ENCODE data around the gene SLCO4C1. TPM values are rescaled to one million over a fixed set of nuclear protein-coding genes. Genes with fewer than 3 reads are reported as not detected.

Gene SLCO4C1
- total RNA-seq, 1 donor = 2.5 TPM

DNA sequence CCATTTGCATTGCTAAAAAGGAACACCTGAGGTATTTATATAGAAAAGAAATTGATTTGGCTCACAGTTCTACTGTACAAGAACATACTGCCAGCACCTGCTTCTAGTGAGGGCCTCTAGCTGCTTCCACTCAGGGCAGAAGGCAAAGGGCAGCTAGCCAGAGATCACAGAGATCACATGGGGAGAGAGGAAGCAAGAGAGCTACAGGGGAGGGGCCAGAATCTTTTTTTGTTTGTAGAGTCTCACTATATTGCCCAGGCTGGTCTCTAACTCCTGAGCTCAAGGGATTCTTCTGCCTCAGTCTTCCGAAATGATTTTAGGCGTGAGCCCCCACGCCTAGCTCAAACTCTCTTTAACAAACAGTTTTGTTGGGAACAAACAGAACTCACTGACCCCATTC, 6.1 kb downstream of the SLCO4C1 start:
- Histone ChIP-seq H3K27me3 (ENCODE audit: insufficient read depth, low read length) (no peaks in the 10 kb centered on the region), H3K4me2 (ENCODE audit: insufficient read depth, low read length) (no peak overlapping the region), H3K4me1 (ENCODE audit: insufficient read depth, low read length) (no peaks in the 10 kb centered on the region), H3K79me2 (ENCODE audit: insufficient read depth, low read length) (no peaks in the 10 kb centered on the region), H3K27ac (ENCODE audit: low read depth, low read length) (no peak overlapping the region), H3K4me3 (ENCODE audit: insufficient read depth, low read length) (no peak overlapping the region), H3K9me3 (ENCODE audit: low read depth, low read length) (no peaks in the 10 kb centered on the region), H4K20me1 (ENCODE audit: insufficient read depth, low read length) (no peaks in the 10 kb centered on the region), H2AFZ (ENCODE audit: low read length) (no peak overlapping the region), H3K36me3 (ENCODE audit: insufficient read depth, low read length) (no peaks in the 10 kb centered on the region)
- TF ChIP-seq, protein P1, sequence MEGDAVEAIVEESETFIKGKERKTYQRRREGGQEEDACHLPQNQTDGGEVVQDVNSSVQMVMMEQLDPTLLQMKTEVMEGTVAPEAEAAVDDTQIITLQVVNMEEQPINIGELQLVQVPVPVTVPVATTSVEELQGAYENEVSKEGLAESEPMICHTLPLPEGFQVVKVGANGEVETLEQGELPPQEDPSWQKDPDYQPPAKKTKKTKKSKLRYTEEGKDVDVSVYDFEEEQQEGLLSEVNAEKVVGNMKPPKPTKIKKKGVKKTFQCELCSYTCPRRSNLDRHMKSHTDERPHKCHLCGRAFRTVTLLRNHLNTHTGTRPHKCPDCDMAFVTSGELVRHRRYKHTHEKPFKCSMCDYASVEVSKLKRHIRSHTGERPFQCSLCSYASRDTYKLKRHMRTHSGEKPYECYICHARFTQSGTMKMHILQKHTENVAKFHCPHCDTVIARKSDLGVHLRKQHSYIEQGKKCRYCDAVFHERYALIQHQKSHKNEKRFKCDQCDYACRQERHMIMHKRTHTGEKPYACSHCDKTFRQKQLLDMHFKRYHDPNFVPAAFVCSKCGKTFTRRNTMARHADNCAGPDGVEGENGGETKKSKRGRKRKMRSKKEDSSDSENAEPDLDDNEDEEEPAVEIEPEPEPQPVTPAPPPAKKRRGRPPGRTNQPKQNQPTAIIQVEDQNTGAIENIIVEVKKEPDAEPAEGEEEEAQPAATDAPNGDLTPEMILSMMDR (IDR thresholded peaks at IDR 0.05; ENCODE audit: extremely low read depth, low read depth, low read length) = no peak
- no peak for DNase-seq (ENCODE audit: insufficient read length, low spot score, missing footprints)

DNA sequence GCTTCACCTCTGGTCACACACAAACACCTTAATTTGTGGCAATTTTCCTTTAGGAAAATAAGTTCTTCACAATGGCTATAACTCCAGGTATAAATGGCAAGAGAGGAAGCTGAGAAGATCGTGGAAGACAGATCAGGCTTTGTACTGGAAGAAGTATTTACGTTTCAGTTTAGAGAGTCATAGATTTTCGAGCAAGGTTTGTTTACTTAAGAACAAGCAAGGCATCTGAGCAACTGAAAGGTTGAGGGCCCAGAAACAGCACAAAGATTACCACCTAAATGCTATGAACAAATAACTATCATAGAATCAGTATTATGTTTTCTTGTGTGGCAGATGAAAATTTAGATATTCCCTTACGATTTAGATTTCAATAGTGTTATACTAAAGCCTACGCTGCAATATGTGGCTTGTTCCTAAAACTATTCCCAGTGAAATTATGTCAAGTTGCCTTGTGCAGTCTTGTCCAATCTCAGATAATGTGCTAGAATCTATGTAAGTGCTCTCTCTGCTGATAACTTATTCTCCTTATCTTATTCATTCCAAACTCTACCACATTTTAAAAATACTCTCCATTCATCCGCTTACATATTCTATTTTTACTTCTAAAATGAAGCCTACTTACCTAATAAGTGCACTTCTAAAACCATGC, 6.7 kb downstream of the SLCO4C1 start:
- DNase-seq (ENCODE audit: insufficient read length, low spot score, missing footprints) = no peak
- Histone ChIP-seq H3K4me3 (ENCODE audit: insufficient read depth, low read length) (no peak overlapping the region), H3K27me3 (ENCODE audit: insufficient read depth, low read length) (no peaks in the 10 kb centered on the region), H2AFZ (ENCODE audit: low read length) (no peak overlapping the region), H3K79me2 (ENCODE audit: insufficient read depth, low read length) (no peaks in the 10 kb centered on the region), H3K4me2 (ENCODE audit: insufficient read depth, low read length) (no peak overlapping the region), H3K9me3 (ENCODE audit: low read depth, low read length) (no peaks in the 10 kb centered on the region), H3K27ac (ENCODE audit: low read depth, low read length) (no peak overlapping the region), H3K4me1 (ENCODE audit: insufficient read depth, low read length) (no peaks in the 10 kb centered on the region), H3K36me3 (ENCODE audit: insufficient read depth, low read length) (no peaks in the 10 kb centered on the region), H4K20me1 (ENCODE audit: insufficient read depth, low read length) (no peaks in the 10 kb centered on the region)
- TF ChIP-seq, protein P1 (IDR thresholded peaks at IDR 0.05; ENCODE audit: extremely low read depth, low read depth, low read length) = no peak

DNA sequence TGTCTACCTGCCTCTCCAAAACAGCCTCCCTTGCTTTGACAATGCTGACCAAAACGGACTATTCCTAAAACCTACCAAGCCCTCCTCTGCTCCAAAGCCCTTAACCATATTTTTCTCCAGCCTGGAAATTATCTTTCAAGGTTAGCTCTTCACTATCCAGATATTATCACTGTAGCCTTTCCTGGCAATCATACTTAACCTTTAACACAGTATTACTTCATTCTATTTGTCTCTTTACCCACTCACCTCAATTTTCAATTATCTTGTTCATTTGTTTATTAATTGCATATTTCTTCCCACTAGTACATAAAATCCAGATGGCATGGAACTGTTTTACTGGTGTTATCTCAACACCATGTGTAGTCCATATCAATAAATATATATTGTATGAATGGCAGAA, 7.5 kb downstream of the SLCO4C1 start:
- Histone ChIP-seq H3K9me3 (ENCODE audit: low read depth, low read length) (no peaks in the 10 kb centered on the region), H3K4me1 (ENCODE audit: insufficient read depth, low read length) (no peaks in the 10 kb centered on the region), H3K36me3 (ENCODE audit: insufficient read depth, low read length) (no peaks in the 10 kb centered on the region), H3K79me2 (ENCODE audit: insufficient read depth, low read length) (no peaks in the 10 kb centered on the region), H2AFZ (ENCODE audit: low read length) (no peak overlapping the region), H3K27ac (ENCODE audit: low read depth, low read length) (no peak overlapping the region), H3K4me2 (ENCODE audit: insufficient read depth, low read length) (no peak overlapping the region), H4K20me1 (ENCODE audit: insufficient read depth, low read length) (no peaks in the 10 kb centered on the region), H3K27me3 (ENCODE audit: insufficient read depth, low read length) (no peaks in the 10 kb centered on the region), H3K4me3 (ENCODE audit: insufficient read depth, low read length) (no peak overlapping the region)
- DNase-seq (ENCODE audit: insufficient read length, low spot score, missing footprints) = no peak
- TF ChIP-seq, protein P1 (IDR thresholded peaks at IDR 0.05; ENCODE audit: extremely low read depth, low read depth, low read length) = no peak

DNA sequence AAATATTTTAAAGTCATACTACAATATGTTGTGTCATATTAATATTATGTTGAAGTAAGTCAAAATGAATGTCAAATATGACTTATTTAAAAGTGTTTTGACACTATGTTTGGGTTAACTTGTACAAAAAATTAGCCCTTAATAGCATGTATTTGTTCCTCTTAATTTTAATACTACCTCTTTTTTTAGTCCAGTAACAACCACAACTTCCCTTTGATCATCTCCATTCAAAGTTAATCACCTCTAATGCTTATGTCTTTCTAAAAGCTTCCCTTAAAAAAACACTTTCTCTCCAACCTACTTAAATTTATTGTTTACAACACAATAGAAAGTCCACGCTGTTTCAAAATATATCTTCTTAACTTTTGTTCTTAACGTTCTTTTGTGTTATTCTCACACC, 9.6 kb downstream of the SLCO4C1 start:
- Histone ChIP-seq H3K4me3 (ENCODE audit: insufficient read depth, low read length) (no peak overlapping the region), H3K4me2 (ENCODE audit: insufficient read depth, low read length) (no peak overlapping the region), H3K27me3 (ENCODE audit: insufficient read depth, low read length) (no peaks in the 10 kb centered on the region), H3K9me3 (ENCODE audit: low read depth, low read length) (no peaks in the 10 kb centered on the region), H3K36me3 (ENCODE audit: insufficient read depth, low read length) (no peaks in the 10 kb centered on the region), H4K20me1 (ENCODE audit: insufficient read depth, low read length) (no peaks in the 10 kb centered on the region), H2AFZ (ENCODE audit: low read length) (no peak overlapping the region), H3K27ac (ENCODE audit: low read depth, low read length) (no peak overlapping the region), H3K4me1 (ENCODE audit: insufficient read depth, low read length) (no peaks in the 10 kb centered on the region), H3K79me2 (ENCODE audit: insufficient read depth, low read length) (no peaks in the 10 kb centered on the region)
- no peak for DNase-seq (ENCODE audit: insufficient read length, low spot score, missing footprints)
- TF ChIP-seq, protein P1 (IDR thresholded peaks at IDR 0.05; ENCODE audit: extremely low read depth, low read depth, low read length) = no peak
